Fibroblast of skin of back (primary cell): ENCODE measurements around the gene SLC30A5.

ENCODE experiments used
- DNase-seq: peaks from one replicate; pipeline ENCODE4 v3.0.0-alpha.2; 2013

The SLC30A5 gene

GRCh38 chr5:69167929-69168328 is 74.1 kb downstream of the SLC30A5 start:
- no peak for DNase-seq

DNA sequence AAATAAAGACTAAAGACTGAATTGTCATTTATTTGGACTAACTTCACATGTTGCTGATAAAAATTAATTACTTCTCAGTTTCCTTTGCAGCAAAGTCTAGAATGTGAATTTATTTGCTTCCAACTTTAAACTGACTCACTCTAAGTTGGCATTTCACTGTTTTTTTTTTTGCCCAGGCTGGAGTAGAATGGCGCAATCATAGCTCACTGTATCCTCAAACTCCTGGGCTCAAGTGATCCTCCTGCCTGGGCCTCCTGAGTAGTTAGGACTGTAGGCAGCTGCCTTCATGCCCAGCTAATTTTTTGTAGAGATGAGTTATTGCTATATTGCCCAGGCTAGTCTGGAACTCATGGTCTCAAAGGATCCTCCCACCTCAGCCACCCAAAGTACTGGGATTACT is 76.7 kb downstream of the SLC30A5 start:
- no peak for DNase-seq

- no peak for DNase-seq
Observed at GRCh38 chr5:69170969-69171368, 77.2 kb downstream of the SLC30A5 start.
